ENCODE results near the gene UBXN11. TPM values are rescaled to one million over a fixed set of nuclear protein-coding genes. Genes with fewer than 3 reads are reported as not detected.

UBXN11 gene
- total RNA-seq, 2 experiments from 2014 or later, result 19.4 to 22.2 TPM

DNA sequence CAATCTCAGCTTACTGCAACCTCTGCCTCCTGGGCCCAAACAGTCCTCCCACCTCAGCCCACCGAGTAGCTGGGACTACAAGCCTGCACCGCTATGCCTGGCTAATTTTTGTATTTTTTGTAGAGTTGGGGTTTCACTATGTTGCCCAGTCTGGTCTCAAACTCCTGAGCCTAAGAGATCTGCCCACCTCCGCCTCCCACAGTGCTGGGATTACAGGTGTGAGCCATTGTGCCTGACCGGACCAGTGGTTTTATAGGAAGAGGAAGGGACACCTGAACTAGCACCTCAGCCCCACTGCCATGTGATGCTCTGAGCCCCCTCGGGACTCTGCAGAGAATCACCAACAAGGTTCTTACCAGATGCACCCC, 43.4 kb upstream of the UBXN11 start:
- intact Hi-C loops (cut with DNase I, micrococcal nuclease), result no loop called here
- H3K4me3 Mint-ChIP-seq, result no peak overlapping the region
- H3K4me1 Mint-ChIP-seq, result no peaks in the 10 kb centered on the region
- no peak overlapping the region for H3K27ac Mint-ChIP-seq
- no peaks in the 10 kb centered on the region for H3K9me3 Mint-ChIP-seq (ENCODE audit: low read depth)
- no peaks in the 10 kb centered on the region for H3K36me3 Mint-ChIP-seq (ENCODE audit: low read depth)
- H3K27me3 Mint-ChIP-seq, result no peaks in the 10 kb centered on the region
- ChIA-PET POLR2A (interaction anchor here (0.5 kb wide), 1 partner anchor 281 kb away, joined by 3 read pairs; no protein-coding TSS in a partner anchor), CTCF (interaction anchor here (1.0 kb wide), 1 partner anchor 9 kb away, joined by 3 read pairs; no protein-coding TSS in a partner anchor)
- ATAC-seq (no peak), DNase-seq (no peak)

- Mint-ChIP-seq H3K4me1 (no peaks in the 10 kb centered on the region), H3K36me3 (ENCODE audit: low read depth) (no peaks in the 10 kb centered on the region), H3K9me3 (ENCODE audit: low read depth) (no peaks in the 10 kb centered on the region), H3K27ac (no peak overlapping the region), H3K27me3 (no peaks in the 10 kb centered on the region), H3K4me3 (no peak overlapping the region)
- ATAC-seq (no peak), DNase-seq (no peak)
- intact Hi-C loops (cut with DNase I, micrococcal nuclease), result no loop called here
- ChIA-PET POLR2A (interaction anchor here (0.5 kb wide), 1 partner anchor 281 kb away, joined by 3 read pairs; no protein-coding TSS in a partner anchor), CTCF (interaction anchor here (0.6 to 1.0 kb wide), 2 partner anchors 9 to 21 kb away, joined by 3 to 4 read pairs; no protein-coding TSS in a partner anchor)
These were observed 42.9 kb upstream of the UBXN11 start for GRCh38 chr1:26349188-26349876.

DNA sequence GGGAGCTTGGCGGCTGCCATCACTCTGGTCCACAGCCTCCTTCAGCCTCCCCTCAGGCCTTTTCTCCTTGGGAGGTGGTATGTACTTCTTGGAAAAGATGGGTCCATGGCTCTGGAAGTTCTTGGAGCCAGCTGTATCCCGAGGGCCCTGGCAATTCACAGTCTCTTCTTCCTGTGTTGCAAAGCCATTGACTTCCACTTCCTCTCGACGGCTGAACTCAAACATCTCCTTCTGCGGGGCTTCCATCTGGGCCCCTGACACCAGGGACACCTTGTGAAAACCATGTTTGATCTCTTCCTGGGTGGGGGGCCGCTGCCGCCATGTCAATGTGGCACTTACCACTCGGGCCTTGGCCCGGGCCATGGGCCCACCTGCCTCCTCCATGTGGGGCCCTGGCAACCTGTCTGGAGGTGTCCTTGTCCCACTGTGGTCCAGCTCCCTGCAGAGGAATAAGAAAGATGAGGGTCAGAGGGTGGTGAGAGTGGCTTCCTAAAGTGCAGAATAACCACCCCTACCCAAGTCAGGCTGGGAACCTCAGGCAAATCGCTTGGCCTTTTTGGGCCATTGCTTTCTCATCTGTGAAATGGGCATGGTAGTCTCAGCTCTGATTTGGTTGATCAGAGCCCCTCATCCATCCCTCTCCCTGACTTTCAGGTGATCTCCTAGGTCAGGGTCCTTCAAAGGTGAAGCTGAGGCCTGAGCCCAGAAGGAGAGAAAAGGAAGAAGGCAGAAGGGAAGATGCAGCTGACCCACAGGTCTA, 40.0 kb upstream of the UBXN11 start:
- Mint-ChIP-seq H3K4me1 (no peaks in the 10 kb centered on the region), H3K27me3 (no peaks in the 10 kb centered on the region), H3K27ac (no peak overlapping the region), H3K9me3 (ENCODE audit: low read depth) (no peaks in the 10 kb centered on the region), H3K36me3 (ENCODE audit: low read depth) (no peaks in the 10 kb centered on the region), H3K4me3 (no peak overlapping the region)
- ATAC-seq (no peak), DNase-seq (no peak)
- intact Hi-C loops (cut with DNase I, micrococcal nuclease), result no loop called here
- CTCF ChIA-PET, result interaction anchor here (1.0 to 1.7 kb wide), 4 partner anchors 25 to 71 kb away, joined by 3 to 7 read pairs (median 3); no protein-coding TSS in a partner anchor
- POLR2A ChIA-PET, result no interaction called here

GRCh38 chr1:26345718-26346117, 39.3 kb upstream of the UBXN11 start:
- CTCF ChIA-PET, result no interaction called here
- no peak overlapping the region for H3K4me3 Mint-ChIP-seq
- ATAC-seq (no peak), DNase-seq (no peak)
- POLR2A ChIA-PET, result no interaction called here
- H3K36me3 Mint-ChIP-seq (ENCODE audit: low read depth), result no peaks in the 10 kb centered on the region
- H3K9me3 Mint-ChIP-seq (ENCODE audit: low read depth), result no peaks in the 10 kb centered on the region
- intact Hi-C loops (cut with DNase I, micrococcal nuclease), result no loop called here
- H3K4me1 Mint-ChIP-seq, result no peaks in the 10 kb centered on the region
- H3K27ac Mint-ChIP-seq, result no peak overlapping the region
- H3K27me3 Mint-ChIP-seq, result no peaks in the 10 kb centered on the region

GRCh38 chr1:26344147-26344920, 37.9 kb upstream of the UBXN11 start:
- no peak for ATAC-seq
- H3K4me1 Mint-ChIP-seq, result no peaks in the 10 kb centered on the region
- H3K27ac Mint-ChIP-seq, result no peak overlapping the region
- H3K27me3 Mint-ChIP-seq, result no peaks in the 10 kb centered on the region
- H3K36me3 Mint-ChIP-seq (ENCODE audit: low read depth), result no peaks in the 10 kb centered on the region
- POLR2A ChIA-PET, result no interaction called here
- DNase-seq, result no peak
- H3K9me3 Mint-ChIP-seq (ENCODE audit: low read depth), result no peaks in the 10 kb centered on the region
- CTCF ChIA-PET, result no interaction called here
- intact Hi-C loops (cut with DNase I, micrococcal nuclease), result no loop called here
- no peak overlapping the region for H3K4me3 Mint-ChIP-seq

- DNase-seq (no peak), ATAC-seq (no peak)
- intact Hi-C loops (cut with DNase I, micrococcal nuclease), result no loop called here
- Mint-ChIP-seq H3K4me3 (no peak overlapping the region), H3K27me3 (no peaks in the 10 kb centered on the region), H3K27ac (no peak overlapping the region), H3K36me3 (ENCODE audit: low read depth) (no peaks in the 10 kb centered on the region), H3K4me1 (no peaks in the 10 kb centered on the region), H3K9me3 (ENCODE audit: low read depth) (no peaks in the 10 kb centered on the region)
- ChIA-PET POLR2A (no interaction called here), CTCF (interaction anchor here (0.5 kb wide), 1 partner anchor 56 kb away, joined by 5 read pairs; no protein-coding TSS in a partner anchor)
These were observed 33.6 kb upstream of the UBXN11 start for GRCh38 chr1:26340047-26340481.

DNA sequence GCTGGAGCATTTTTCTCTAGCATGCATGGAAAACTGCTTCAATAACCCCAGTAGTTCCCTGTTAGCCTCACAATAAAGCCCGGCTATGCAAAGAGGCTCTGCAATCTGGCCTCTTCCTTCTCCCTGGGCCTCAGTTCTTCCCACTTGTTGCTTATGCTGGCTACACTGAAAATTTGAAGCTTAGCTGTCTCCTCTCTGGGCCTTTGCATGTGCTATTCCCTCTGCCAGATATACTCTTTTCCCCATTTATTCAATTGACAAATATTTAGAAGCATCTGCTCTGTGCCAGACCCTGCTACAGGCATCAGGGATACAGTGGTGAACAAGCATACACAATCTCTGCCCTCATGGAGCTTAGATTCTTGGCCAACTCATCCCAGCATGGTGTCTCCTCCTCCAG, 32.2 kb upstream of the UBXN11 start:
- Mint-ChIP-seq H3K4me3 (no peak overlapping the region), H3K36me3 (ENCODE audit: low read depth) (no peaks in the 10 kb centered on the region), H3K4me1 (no peaks in the 10 kb centered on the region), H3K27ac (no peak overlapping the region), H3K27me3 (no peaks in the 10 kb centered on the region), H3K9me3 (ENCODE audit: low read depth) (no peaks in the 10 kb centered on the region)
- DNase-seq (no peak), ATAC-seq (no peak)
- intact Hi-C loops (cut with DNase I, micrococcal nuclease), result no loop called here
- POLR2A ChIA-PET, result no interaction called here
- CTCF ChIA-PET, result interaction anchor here (0.6 kb wide), 2 partner anchors 82 to 548 kb away, joined by 3 to 4 read pairs; no protein-coding TSS in a partner anchor

GRCh38 chr1:26337625-26338024, 31.2 kb upstream of the UBXN11 start:
- Mint-ChIP-seq H3K27ac (no peak overlapping the region), H3K36me3 (ENCODE audit: low read depth) (no peaks in the 10 kb centered on the region), H3K4me1 (no peaks in the 10 kb centered on the region), H3K9me3 (ENCODE audit: low read depth) (no peaks in the 10 kb centered on the region), H3K27me3 (no peaks in the 10 kb centered on the region), H3K4me3 (no peak overlapping the region)
- POLR2A ChIA-PET, result no interaction called here
- ATAC-seq (no peak), DNase-seq (no peak)
- intact Hi-C loops (cut with DNase I, micrococcal nuclease), result loop anchor here in 1 of 2 experiments (2.0 kb wide), 1 partner anchor 21 kb away; no protein-coding TSS in a partner anchor
- CTCF ChIA-PET, result interaction anchor here (0.6 kb wide), 1 partner anchor 300 kb away, joined by 5 read pairs; no protein-coding TSS in a partner anchor

GRCh38 chr1:26337206-26337535, 30.7 kb upstream of the UBXN11 start:
- ChIA-PET POLR2A (interaction anchor here (0.7 kb wide), 1 partner anchor 121 kb away, joined by 3 read pairs; no protein-coding TSS in a partner anchor), CTCF (no interaction called here)
- no peaks in the 10 kb centered on the region for H3K27me3 Mint-ChIP-seq
- no peaks in the 10 kb centered on the region for H3K4me1 Mint-ChIP-seq
- H3K27ac Mint-ChIP-seq, result no peak overlapping the region
- peak overlapping the region; percentile 75 for H3K4me3 Mint-ChIP-seq
- H3K36me3 Mint-ChIP-seq (ENCODE audit: low read depth), result no peaks in the 10 kb centered on the region
- no peak for DNase-seq
- intact Hi-C loops (cut with DNase I, micrococcal nuclease), result loop anchor here in 1 of 2 experiments (2.0 kb wide), 1 partner anchor 22 kb away; no protein-coding TSS in a partner anchor
- no peak for ATAC-seq
- H3K9me3 Mint-ChIP-seq (ENCODE audit: low read depth), result no peaks in the 10 kb centered on the region

DNA sequence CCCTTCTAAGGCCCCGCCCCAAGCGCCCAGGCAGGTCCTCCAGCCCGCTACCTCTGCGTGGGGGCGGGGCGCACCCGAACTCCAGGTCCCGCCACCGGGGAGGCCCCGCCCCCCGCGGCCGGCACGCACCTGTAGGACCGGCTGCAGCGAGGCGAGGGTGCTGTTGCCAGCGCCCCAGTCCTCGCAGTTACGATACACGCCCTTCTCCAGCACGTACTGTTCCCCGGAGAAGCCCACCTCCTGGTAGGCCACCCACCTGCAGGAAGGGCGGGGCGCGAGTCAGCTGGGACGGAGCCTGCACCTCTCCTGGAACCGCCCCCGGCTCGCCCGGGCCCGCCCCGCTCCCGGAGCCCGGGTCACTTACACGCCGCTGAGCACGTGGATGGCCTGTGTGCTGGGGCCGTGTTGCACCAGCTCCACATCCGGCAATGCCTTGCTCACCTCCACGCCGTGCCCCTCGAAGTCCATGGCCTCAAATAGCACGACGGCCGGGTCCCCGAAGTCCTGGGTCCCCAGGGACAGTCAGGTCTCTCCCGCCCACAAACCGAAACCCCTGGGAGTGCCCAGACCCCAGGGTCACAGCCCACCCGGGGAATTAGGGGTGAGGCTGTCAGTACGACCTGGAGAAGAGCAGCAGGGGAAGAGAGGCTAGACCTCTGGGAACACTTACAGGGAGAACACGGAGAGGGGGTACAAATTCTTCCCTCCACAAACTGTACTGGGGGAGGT, 30.2 kb upstream of the UBXN11 start:
- Mint-ChIP-seq H3K36me3 (ENCODE audit: low read depth) (no peaks in the 10 kb centered on the region), H3K9me3 (ENCODE audit: low read depth) (no peaks in the 10 kb centered on the region), H3K27me3 (no peaks in the 10 kb centered on the region), H3K27ac (no peak overlapping the region), H3K4me3 (peak overlapping the region; percentile 75), H3K4me1 (no peaks in the 10 kb centered on the region)
- ChIA-PET POLR2A (interaction anchor here (0.7 kb wide), 1 partner anchor 121 kb away, joined by 3 read pairs; no protein-coding TSS in a partner anchor), CTCF (no interaction called here)
- intact Hi-C loops (cut with DNase I, micrococcal nuclease), result loop anchor here in 1 of 2 experiments (1.0 to 2.0 kb wide), 5 partner anchors 15 to 102 kb away; partner anchors contain the start of genes CEP85 and UBXN11
- ATAC-seq, result peak; percentile 93
- DNase-seq, result peak; percentile 89
